Heart left ventricle (tissue), 16 donors: ENCODE measurements around the gene CCR6. TPM values are rescaled to one million over a fixed set of nuclear protein-coding genes. Genes with fewer than 3 reads are reported as not detected.
"Not testable (repeated sequence)": the region's sequence is repeated elsewhere in the genome, so short reads cannot be mapped to it uniquely, and the experiment has no call there.

Source experiments
- ATAC-seq, 4 donors: fragments of 200-7000 bp; cut with Tn5 transposase; one replicate each; pipeline ENCODE4 v1.9.1; 2020 to 2022; ENCODE audit warnings: moderate library complexity in 4 of 4, mild to moderate bottlenecking in 3 of 4, moderate number of reproducible peaks in 1 of 4
- DNase-seq, 5 donors: peaks; one replicate each; pipeline ENCODE4 v3.0.0-alpha.2; 2020
- H3K27ac ChIP-seq, 12 donors: fragments of 200-600 bp; sonication (generic) in 4 of 12; one replicate each; pipeline versions ENCODE4 v1.5.0 to v1.8.0; 2016 to 2022; ENCODE audit warnings: mild to moderate bottlenecking in 2 of 12
- H3K27me3 ChIP-seq, 9 donors: fragments of 200-600 bp; sonication (generic) in 2 of 9; one replicate each; pipeline versions ENCODE4 v1.5.1 to v1.8.0; 2016 to 2022; ENCODE audit warnings: mild to moderate bottlenecking in 3 of 9
- H3K36me3 ChIP-seq, 9 donors: fragments of 200-600 bp; sonication (generic) in 2 of 9; one replicate each; pipeline versions ENCODE4 v1.5.0 to v1.8.0; 2018 to 2022; ENCODE audit warnings: mild to moderate bottlenecking in 2 of 9
- H3K4me1 ChIP-seq, 12 donors: fragments of 200-600 bp; sonication (generic) in 4 of 12; one replicate each; pipeline versions ENCODE4 v1.5.0 to v1.8.0; 2016 to 2022; ENCODE audit warnings: mild to moderate bottlenecking in 3 of 12
- H3K4me3 ChIP-seq, 12 donors: fragments of 200-600 bp; sonication (generic) in 4 of 12; one replicate each; pipeline versions ENCODE4 v1.5.0 to v1.8.0; 2017 to 2022; ENCODE audit warnings: mild to moderate bottlenecking in 9 of 12, moderate library complexity in 4 of 12
- H3K9me3 ChIP-seq, 12 donors: fragments of 200-600 bp; sonication (generic) in 4 of 12; one replicate each; pipeline versions ENCODE4 v1.5.0 to v1.8.0; 2016 to 2022; ENCODE audit warnings: mild to moderate bottlenecking in 1 of 12
- CTCF ChIP-seq, 12 donors: fragments of 200-600 bp; sonication (generic) in 4 of 12; IDR thresholded peaks; one replicate each; pipeline versions ENCODE4 v1.5.0 to v1.8.0; 2018 to 2022; ENCODE audit warnings: antibody characterized with exemption in 12 of 12, mild to moderate bottlenecking in 5 of 12
- POLR2A ChIP-seq, 2 donors: fragments of 450-650 bp; IDR thresholded peaks; one replicate each; pipeline ENCODE4 v1.6.1; 2017; ENCODE audit warnings: antibody characterized with exemption in 2 of 2, mild to moderate bottlenecking in 2 of 2, moderate library complexity in 2 of 2
- WGBS, 4 donors: extraction: QIAGEN DNeasy Blood & Tissue Kit in 2 of 4; methylation state at CpG; one replicate each; pipeline versions ENCODE4 v1.1.5 to v1.1.7; 2013 to 2018; 5-methylcytosine and 5-hydroxymethylcytosine counted together
- intact Hi-C, 10 donors: fragments of 100-400 bp; cut with DNase I; formaldehyde crosslinking; loops; one replicate each; pipeline versions ENCODE4 v1.11.1 to v1.14.2; 2022
- polyA plus RNA-seq, 2 donors: library from polyadenylated mRNA; stranded (reverse); fragments of 200-250 nt; gene quantifications; one replicate each; pipeline ENCODE4 v1.2.3, GENCODE V29; 2013
- total RNA-seq, 9 donors: library from RNA; depleted of rRNA in 2 of 9; stranded (reverse); fragments of >200 nt in 2 of 9; fragmentation: NEBNext Ultra II Directional in 3 of 9; extraction: Animal tissue kit (Norgen Biotek cat#: 25700) in 3 of 9; gene quantifications; one replicate each; pipeline versions ENCODE4 v1.1.0 to v1.2.4, GENCODE V29; 2016 to 2023
- donor health status: ischemic (EF 13 %, LVEDD 7.1; RV severe dilation, severe dysfunction).
- donor health status: healthy with polysubstance abuse.
- donor health status: DM: no; HTN: yes; CAD: no.
- donor health status: DM: no; HTN: no; CAD: no.
- donor health status: ischemic (EF 25% LVEDD 6.9; RV normal size, moderate dysfunction).
- donor health status: ischemic (EF 25% LVEDD 5.7; RV mildly dilated, moderate dysfunction).
- donor health status: healthy.
- donor health status: DM: yes; HTN: yes; CAD: no.
- donor health status: ischemic (EF 35%, LVEDD 5.7; RV mildly dilated, moderate dysfunction).
- donor health status: nonischemic (EF 11% LVEDD 7.7; RV severe dilation, severe dysfunction).
- donor health status: DM: yes; HTN: yes; CAD: no.
- donor health status: PGD.
- donor health status: ischemic (EF 29% LVEDD 5.4; RV normal size, mild dysfunction).
- donor health status: nonischemic (EF 23%, LVEDD 6.1; RV moderate dilation, normal function).

CCR6 gene
- total and polyA plus RNA-seq, 11 donors, result 0.23 TPM; not detected in 10

GRCh38 chr6:167163476-167164011 is 40.6 kb downstream of the CCR6 start:
- 63 to 72% (median 69%) methylated on average over 9 of the region's 9 CpGs for WGBS, 4 donors
- no peaks in the 10 kb centered on the region for H3K36me3 ChIP-seq
- DNase-seq (no peak), ATAC-seq (no peak)
- H3K9me3 ChIP-seq, result no peaks in the 10 kb centered on the region
- no peak overlapping the region for H3K4me3 ChIP-seq
- H3K27ac ChIP-seq, result no peak overlapping the region
- H3K4me1 ChIP-seq, result no peaks in the 10 kb centered on the region
- TF ChIP-seq CTCF (IDR thresholded peaks at IDR 0.05) (no peak), POLR2A (IDR thresholded peaks at IDR 0.05) (no peak)
- intact Hi-C loops, result no loop called here
- H3K27me3 ChIP-seq, result peaks cover 0 to 41% (median 0%) of the 10 kb centered on the region in 9 donors

GRCh38 chr6:167164261-167164660 is 41.4 kb downstream of the CCR6 start:
- DNase-seq (no peak), ATAC-seq (no peak)
- no peak overlapping the region for H3K4me3 ChIP-seq
- TF ChIP-seq POLR2A (IDR thresholded peaks at IDR 0.05), result no peak
- TF ChIP-seq CTCF (IDR thresholded peaks at IDR 0.05), result no peak
- 68 to 70% (median 70%) methylated on average over 3 of the region's 3 CpGs for WGBS, 4 donors
- no peaks in the 10 kb centered on the region for H3K4me1 ChIP-seq
- H3K36me3 ChIP-seq, result no peaks in the 10 kb centered on the region
- H3K27me3 ChIP-seq, result peaks cover 0 to 41% (median 0%) of the 10 kb centered on the region in 9 donors
- H3K27ac ChIP-seq, result no peak overlapping the region
- intact Hi-C loops, result no loop called here
- H3K9me3 ChIP-seq, result no peaks in the 10 kb centered on the region

- H3K4me1 ChIP-seq, result no peaks in the 10 kb centered on the region
- no peak overlapping the region for H3K27ac ChIP-seq
- DNase-seq, result no peak
- no peak for ATAC-seq
- no peaks in the 10 kb centered on the region for H3K36me3 ChIP-seq
- peaks cover 0 to 37% (median 0%) of the 10 kb centered on the region in 9 donors for H3K27me3 ChIP-seq
- intact Hi-C loops, result no loop called here
- 83 to 97% (median 88%) methylated on average over 2 of the region's 2 CpGs for WGBS, 4 donors
- TF ChIP-seq CTCF (IDR thresholded peaks at IDR 0.05) (no peak), POLR2A (IDR thresholded peaks at IDR 0.05) (no peak)
- H3K9me3 ChIP-seq, result no peaks in the 10 kb centered on the region
- H3K4me3 ChIP-seq, result no peak overlapping the region
Measured at GRCh38 chr6:167165858-167166471, 43.1 kb downstream of the CCR6 start.

- 77 to 100% (median 86%) methylated on average over 2 to 10 of the region's 10 CpGs for WGBS, 4 donors
- H3K4me3 ChIP-seq, H3K36me3 ChIP-seq, DNase-seq, ATAC-seq, H3K27ac ChIP-seq, H3K9me3 ChIP-seq, intact Hi-C loops, H3K4me1 ChIP-seq: not testable (repeated sequence)
- peaks cover 0 to 41% (median 2%) of the 10 kb centered on the region in 9 donors for H3K27me3 ChIP-seq
Measured at GRCh38 chr6:167167699-167168098, 44.8 kb downstream of the CCR6 start.

GRCh38 chr6:167168296-167168695 is 45.4 kb downstream of the CCR6 start:
- H3K9me3 ChIP-seq, H3K36me3 ChIP-seq, H3K27ac ChIP-seq, H3K4me3 ChIP-seq, H3K4me1 ChIP-seq, intact Hi-C loops, DNase-seq: not testable (repeated sequence)
- 57 to 62% (median 60%) methylated on average over 12 to 16 of the region's 16 CpGs for WGBS, 4 donors
- ATAC-seq, result peak in 1 of 4 donors; percentile 38
- peaks cover 0 to 43% (median 2%) of the 10 kb centered on the region in 9 donors for H3K27me3 ChIP-seq

GRCh38 chr6:167169867-167170266 is 47.0 kb downstream of the CCR6 start:
- not testable (repeated sequence) for H3K9me3 ChIP-seq, H3K36me3 ChIP-seq, H3K4me3 ChIP-seq, H3K27ac ChIP-seq, DNase-seq, ATAC-seq, H3K4me1 ChIP-seq
- intact Hi-C loops, result loop anchor here in 1 of 10 donors (10.0 kb wide), 1 partner anchor 205 kb away; no protein-coding TSS in a partner anchor
- H3K27me3 ChIP-seq, result peaks cover 0 to 39% (median 2%) of the 10 kb centered on the region in 9 donors
- WGBS, 4 donors, result 76 to 93% (median 84%) methylated on average over 3 to 9 of the region's 13 CpGs

- not testable (repeated sequence) for H3K4me3 ChIP-seq, H3K36me3 ChIP-seq, H3K4me1 ChIP-seq, ATAC-seq, DNase-seq, H3K27ac ChIP-seq, H3K9me3 ChIP-seq
- peaks cover 0 to 28% (median 0%) of the 10 kb centered on the region in 9 donors for H3K27me3 ChIP-seq
- 85 to 94% (median 89%) methylated on average over 11 of the region's 11 CpGs for WGBS, 4 donors
- intact Hi-C loops, result loop anchor here in 1 of 10 donors (10.0 kb wide), 1 partner anchor 204 kb away; no protein-coding TSS in a partner anchor
Measured at GRCh38 chr6:167171300-167171699, 48.4 kb downstream of the CCR6 start.

GRCh38 chr6:167172011-167172410 is 49.1 kb downstream of the CCR6 start:
- WGBS, 4 donors, result 80 to 91% (median 84%) methylated on average over 8 to 13 of the region's 13 CpGs
- H3K27me3 ChIP-seq, result peaks cover 0 to 22% (median 0%) of the 10 kb centered on the region in 9 donors
- H3K4me3 ChIP-seq, H3K9me3 ChIP-seq, H3K27ac ChIP-seq, ATAC-seq, H3K36me3 ChIP-seq, DNase-seq, H3K4me1 ChIP-seq: not testable (repeated sequence)
- intact Hi-C loops, result loop anchor here in 1 of 10 donors (10.0 kb wide), 1 partner anchor 203 kb away; no protein-coding TSS in a partner anchor
